ENCODE data around the gene GCM1.
"Not testable (repeated sequence)": the region's sequence is repeated elsewhere in the genome, so short reads cannot be mapped to it uniquely, and the experiment has no call there.

Gene GCM1

GRCh38 chr6:53161481-53162009 is 12.9 kb upstream of the GCM1 start:
- no peaks in the 10 kb centered on the region for H3K9me3 ChIP-seq
- H3K27me3 ChIP-seq: no peaks in the 10 kb centered on the region
- H3K27ac ChIP-seq: no peak overlapping the region
- H3K4me1 ChIP-seq: no peaks in the 10 kb centered on the region
- intact Hi-C loops (cut with DNase I; ENCODE audit: low total_unique reads): no loop called here
- DNase-seq: no peak
- no peaks in the 10 kb centered on the region for H3K36me3 ChIP-seq
- H3K4me3 ChIP-seq: no peak overlapping the region
- TF ChIP-seq, protein P1, sequence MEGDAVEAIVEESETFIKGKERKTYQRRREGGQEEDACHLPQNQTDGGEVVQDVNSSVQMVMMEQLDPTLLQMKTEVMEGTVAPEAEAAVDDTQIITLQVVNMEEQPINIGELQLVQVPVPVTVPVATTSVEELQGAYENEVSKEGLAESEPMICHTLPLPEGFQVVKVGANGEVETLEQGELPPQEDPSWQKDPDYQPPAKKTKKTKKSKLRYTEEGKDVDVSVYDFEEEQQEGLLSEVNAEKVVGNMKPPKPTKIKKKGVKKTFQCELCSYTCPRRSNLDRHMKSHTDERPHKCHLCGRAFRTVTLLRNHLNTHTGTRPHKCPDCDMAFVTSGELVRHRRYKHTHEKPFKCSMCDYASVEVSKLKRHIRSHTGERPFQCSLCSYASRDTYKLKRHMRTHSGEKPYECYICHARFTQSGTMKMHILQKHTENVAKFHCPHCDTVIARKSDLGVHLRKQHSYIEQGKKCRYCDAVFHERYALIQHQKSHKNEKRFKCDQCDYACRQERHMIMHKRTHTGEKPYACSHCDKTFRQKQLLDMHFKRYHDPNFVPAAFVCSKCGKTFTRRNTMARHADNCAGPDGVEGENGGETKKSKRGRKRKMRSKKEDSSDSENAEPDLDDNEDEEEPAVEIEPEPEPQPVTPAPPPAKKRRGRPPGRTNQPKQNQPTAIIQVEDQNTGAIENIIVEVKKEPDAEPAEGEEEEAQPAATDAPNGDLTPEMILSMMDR (IDR thresholded peaks at IDR 0.05): no peak

DNA sequence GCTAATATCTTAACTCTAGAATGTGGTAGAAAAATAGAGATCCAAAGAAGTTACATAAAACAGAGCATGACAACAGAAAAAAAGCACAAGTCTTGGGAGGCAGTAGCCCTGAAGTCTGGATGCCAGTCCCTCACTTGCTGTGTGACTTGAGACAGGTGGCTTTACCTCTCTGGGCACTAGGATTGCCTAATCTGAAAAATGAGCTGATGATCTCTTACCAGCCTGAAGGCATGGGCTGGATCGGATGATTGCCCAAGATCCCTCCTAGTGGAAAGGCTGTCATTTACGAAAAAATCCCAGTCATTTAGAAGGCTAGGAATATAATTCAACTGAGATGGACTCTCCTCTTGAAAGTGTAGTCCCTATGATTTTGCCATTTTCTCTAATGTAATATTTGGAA is 10.9 kb upstream of the GCM1 start:
- intact Hi-C loops (cut with DNase I; ENCODE audit: low total_unique reads): no loop called here
- TF ChIP-seq, protein P1 (IDR thresholded peaks at IDR 0.05): no peak
- H3K27me3 ChIP-seq: no peaks in the 10 kb centered on the region
- H3K36me3 ChIP-seq: no peaks in the 10 kb centered on the region
- H3K4me1 ChIP-seq: no peaks in the 10 kb centered on the region
- H3K27ac ChIP-seq: no peak overlapping the region
- H3K9me3 ChIP-seq: no peaks in the 10 kb centered on the region
- DNase-seq: no peak
- no peak overlapping the region for H3K4me3 ChIP-seq

DNA sequence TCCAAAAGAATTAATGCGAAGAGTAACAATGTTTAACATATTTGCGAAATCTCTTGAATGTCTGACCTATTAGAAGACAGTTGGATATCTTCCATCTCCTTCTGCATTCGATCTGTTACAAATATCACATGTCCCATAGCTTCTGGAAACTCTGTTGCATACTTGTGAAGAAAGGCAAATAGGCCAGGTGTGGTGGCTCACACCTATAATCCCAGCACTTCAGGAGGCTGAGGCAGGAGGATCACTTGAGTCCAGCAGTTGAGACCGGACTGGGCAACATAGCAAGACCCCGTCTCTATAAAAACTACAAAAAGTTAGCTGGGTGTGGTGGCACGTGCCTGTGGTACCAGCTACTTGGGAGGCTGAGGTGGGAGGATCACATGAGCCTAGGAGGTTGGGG is 9.4 kb upstream of the GCM1 start:
- H3K4me1 ChIP-seq; H3K9me3 ChIP-seq; H3K4me3 ChIP-seq; H3K27me3 ChIP-seq; H3K27ac ChIP-seq; H3K36me3 ChIP-seq; DNase-seq; intact Hi-C loops (cut with DNase I; ENCODE audit: low total_unique reads): not testable (repeated sequence)

- H3K27me3 ChIP-seq; H3K36me3 ChIP-seq; H3K4me1 ChIP-seq; H3K4me3 ChIP-seq; H3K27ac ChIP-seq; H3K9me3 ChIP-seq; intact Hi-C loops (cut with DNase I; ENCODE audit: low total_unique reads); DNase-seq: not testable (repeated sequence)
Observed at GRCh38 chr6:53155279-53155678, 6.6 kb upstream of the GCM1 start.

DNA sequence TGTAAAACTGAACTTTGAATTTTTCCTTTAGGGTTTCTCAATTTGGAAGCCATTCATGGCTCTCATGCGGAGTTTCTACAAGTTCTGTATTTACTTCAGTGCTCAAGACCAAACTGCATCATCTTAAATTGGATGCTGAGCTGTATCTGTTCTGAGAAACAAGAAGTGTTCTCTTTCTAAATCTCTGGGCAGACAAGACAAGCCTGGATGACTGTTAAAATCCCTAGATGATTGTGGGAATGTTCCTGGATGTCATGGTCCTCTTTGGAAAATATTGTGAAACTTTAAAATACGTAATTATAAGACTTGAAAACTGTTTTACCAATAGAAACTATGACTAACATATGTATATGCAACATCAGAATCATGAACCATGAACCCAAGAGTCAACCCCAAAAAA is 6.2 kb upstream of the GCM1 start:
- DNase-seq: no peak
- Histone ChIP-seq H3K9me3 (no peaks in the 10 kb centered on the region), H3K4me3 (no peak overlapping the region), H3K27ac (no peak overlapping the region), H3K4me1 (no peaks in the 10 kb centered on the region), H3K36me3 (no peaks in the 10 kb centered on the region), H3K27me3 (no peaks in the 10 kb centered on the region)
- TF ChIP-seq, protein P1 (IDR thresholded peaks at IDR 0.05): no peak
- intact Hi-C loops (cut with DNase I; ENCODE audit: low total_unique reads): no loop called here

GRCh38 chr6:53154071-53154470 is 5.4 kb upstream of the GCM1 start:
- TF ChIP-seq, protein P1 (IDR thresholded peaks at IDR 0.05): no peak
- no peak for DNase-seq
- Histone ChIP-seq H3K36me3 (no peaks in the 10 kb centered on the region), H3K4me3 (no peak overlapping the region), H3K4me1 (no peaks in the 10 kb centered on the region), H3K27me3 (no peaks in the 10 kb centered on the region), H3K27ac (no peak overlapping the region), H3K9me3 (no peaks in the 10 kb centered on the region)
- intact Hi-C loops (cut with DNase I; ENCODE audit: low total_unique reads): no loop called here

DNA sequence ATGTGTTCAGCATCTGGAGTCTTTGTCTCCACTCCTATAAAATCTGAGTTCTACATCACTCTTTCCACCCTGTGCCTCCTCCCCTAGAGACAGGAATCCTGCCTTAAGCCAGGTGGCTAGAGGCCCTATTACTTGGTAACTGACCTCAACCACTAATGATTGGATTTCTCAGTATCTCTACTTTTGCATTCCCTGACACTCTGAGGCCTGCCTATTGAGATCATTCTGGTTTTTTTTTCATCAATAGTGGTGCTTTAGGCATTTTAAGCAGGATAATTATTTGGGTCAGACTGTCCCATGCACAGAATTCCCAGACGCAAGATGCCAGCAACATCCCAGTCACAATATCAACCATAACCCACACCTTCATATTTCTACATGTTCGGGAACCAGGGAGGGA is 3.9 kb upstream of the GCM1 start:
- TF ChIP-seq, protein P1 (IDR thresholded peaks at IDR 0.05): no peak
- DNase-seq: no peak
- H3K27me3 ChIP-seq: no peaks in the 10 kb centered on the region
- no peaks in the 10 kb centered on the region for H3K9me3 ChIP-seq
- intact Hi-C loops (cut with DNase I; ENCODE audit: low total_unique reads): no loop called here
- no peak overlapping the region for H3K27ac ChIP-seq
- H3K4me3 ChIP-seq: no peak overlapping the region
- no peaks in the 10 kb centered on the region for H3K36me3 ChIP-seq
- H3K4me1 ChIP-seq: no peaks in the 10 kb centered on the region
